Measurements from ENCODE around the gene SLC5A6. TPM values are rescaled to one million over a fixed set of nuclear protein-coding genes. Genes with fewer than 3 reads are reported as not detected.
A peak's percentile ranks its signal among the peaks of the same experiment; 100 is the strongest.

Gene SLC5A6
- total and polyA plus RNA-seq, 8 donors = 5.7 to 71.0 (median 21.4) TPM

DNA sequence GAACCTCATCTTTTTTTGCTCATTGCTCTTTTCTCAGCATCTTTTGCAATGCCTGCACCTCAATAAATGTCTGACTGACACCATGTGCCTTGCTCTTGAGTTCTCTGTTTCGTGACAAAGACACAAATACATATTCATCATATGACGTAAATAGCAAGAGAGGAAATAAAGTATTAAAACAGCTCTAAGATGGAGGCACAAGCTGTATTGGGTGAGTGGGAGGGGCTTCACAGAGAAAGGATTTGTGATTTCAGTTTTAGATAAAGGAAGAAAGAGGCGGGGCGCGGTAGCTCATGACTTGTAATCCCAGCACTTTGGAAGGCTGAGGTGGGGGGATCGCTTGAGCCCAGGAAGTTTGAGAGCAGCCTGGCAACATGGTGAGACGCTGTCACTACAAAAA lies 8.0 kb upstream of the SLC5A6 start:
- DNase-seq = no peak
- TF ChIP-seq, protein P1, sequence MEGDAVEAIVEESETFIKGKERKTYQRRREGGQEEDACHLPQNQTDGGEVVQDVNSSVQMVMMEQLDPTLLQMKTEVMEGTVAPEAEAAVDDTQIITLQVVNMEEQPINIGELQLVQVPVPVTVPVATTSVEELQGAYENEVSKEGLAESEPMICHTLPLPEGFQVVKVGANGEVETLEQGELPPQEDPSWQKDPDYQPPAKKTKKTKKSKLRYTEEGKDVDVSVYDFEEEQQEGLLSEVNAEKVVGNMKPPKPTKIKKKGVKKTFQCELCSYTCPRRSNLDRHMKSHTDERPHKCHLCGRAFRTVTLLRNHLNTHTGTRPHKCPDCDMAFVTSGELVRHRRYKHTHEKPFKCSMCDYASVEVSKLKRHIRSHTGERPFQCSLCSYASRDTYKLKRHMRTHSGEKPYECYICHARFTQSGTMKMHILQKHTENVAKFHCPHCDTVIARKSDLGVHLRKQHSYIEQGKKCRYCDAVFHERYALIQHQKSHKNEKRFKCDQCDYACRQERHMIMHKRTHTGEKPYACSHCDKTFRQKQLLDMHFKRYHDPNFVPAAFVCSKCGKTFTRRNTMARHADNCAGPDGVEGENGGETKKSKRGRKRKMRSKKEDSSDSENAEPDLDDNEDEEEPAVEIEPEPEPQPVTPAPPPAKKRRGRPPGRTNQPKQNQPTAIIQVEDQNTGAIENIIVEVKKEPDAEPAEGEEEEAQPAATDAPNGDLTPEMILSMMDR (IDR thresholded peaks at IDR 0.05) = no peak
- TF ChIP-seq POLR2A (IDR thresholded peaks at IDR 0.05) (no peak), EP300 (IDR thresholded peaks at IDR 0.05) (no peak), POLR2AphosphoS5 (IDR thresholded peaks at IDR 0.05) (no peak)
- 95 to 98% (median 97%) methylated on average over 7 of the region's 7 CpGs for WGBS, 5 donors

DNA sequence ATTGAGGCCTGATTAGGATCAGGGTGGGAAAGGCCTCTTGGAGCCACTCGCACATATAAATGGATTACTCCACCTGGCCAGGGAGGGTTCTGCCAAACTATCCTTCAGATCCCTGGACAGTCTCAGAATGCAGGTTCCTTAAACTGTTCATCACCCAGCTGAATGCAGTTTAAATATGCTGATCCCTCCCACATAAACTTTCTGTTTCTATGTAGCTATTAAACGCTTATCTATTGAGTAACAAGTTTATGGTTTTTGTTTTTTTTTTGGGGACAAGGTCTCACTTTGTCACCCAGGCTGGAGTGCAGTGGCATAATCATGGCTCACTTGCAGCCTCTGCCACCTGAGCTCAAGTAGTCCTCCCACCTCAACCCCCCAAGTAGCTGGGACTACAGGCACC lies 7.0 kb upstream of the SLC5A6 start:
- no peaks in the 10 kb centered on the region for H3K27me3 ChIP-seq
- DNase-seq = no peak
- peaks cover 17 to 57% (median 47%) of the 10 kb centered on the region in 4 donors for H3K36me3 ChIP-seq
- H3K4me1 ChIP-seq = peaks cover 0 to 25% (median 16%) of the 10 kb centered on the region in 4 donors
- 75 to 83% (median 82%) methylated on average over 2 of the region's 2 CpGs for WGBS, 5 donors
- H3K4me3 ChIP-seq = no peak overlapping the region
- no peaks in the 10 kb centered on the region for H3K9me3 ChIP-seq
- no peak for TF ChIP-seq POLR2AphosphoS5 (IDR thresholded peaks at IDR 0.05)
- TF ChIP-seq POLR2A (IDR thresholded peaks at IDR 0.05) = no peak
- no peak for TF ChIP-seq EP300 (IDR thresholded peaks at IDR 0.05)
- TF ChIP-seq, protein P1 (IDR thresholded peaks at IDR 0.05) = no peak
- H3K27ac ChIP-seq = no peak overlapping the region
- intact Hi-C loops (cut with DNase I; ENCODE audit: low total_unique reads) = no loop called here

More for the DNA sequence above, 8.0 kb upstream of the SLC5A6 start:
- intact Hi-C loops (cut with DNase I; ENCODE audit: low total_unique reads) = no loop called here
- Histone ChIP-seq H3K36me3 (peaks cover 26 to 61% (median 57%) of the 10 kb centered on the region in 4 donors), H3K9me3 (no peaks in the 10 kb centered on the region), H3K27ac (no peak overlapping the region), H3K4me3 (no peak overlapping the region), H3K27me3 (no peaks in the 10 kb centered on the region), H3K4me1 (peaks cover 0 to 24% (median 16%) of the 10 kb centered on the region in 4 donors)

DNA sequence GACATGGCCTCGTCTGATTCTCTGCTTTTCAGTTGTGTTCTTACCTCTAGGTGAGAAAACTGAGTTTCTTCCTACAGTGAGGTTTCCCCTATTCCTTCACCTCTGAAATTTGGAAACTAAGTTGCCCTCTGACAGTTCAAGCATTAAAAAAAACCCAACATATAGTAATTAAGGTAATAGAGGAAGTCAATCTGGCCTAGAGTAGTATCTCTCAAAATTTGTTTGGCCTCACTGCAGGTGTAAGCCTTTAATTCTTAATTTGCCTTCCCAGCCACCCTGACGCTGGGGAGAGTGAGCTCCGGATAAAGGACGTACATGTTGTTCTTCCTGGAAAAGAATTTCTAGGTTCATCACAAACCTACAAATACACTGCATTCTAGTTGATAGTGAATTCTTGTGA lies 6.5 kb upstream of the SLC5A6 start:
- Histone ChIP-seq H3K27me3 (no peaks in the 10 kb centered on the region), H3K4me3 (no peak overlapping the region), H3K36me3 (peaks cover 16 to 53% (median 43%) of the 10 kb centered on the region in 4 donors), H3K9me3 (no peaks in the 10 kb centered on the region), H3K4me1 (peaks cover 1 to 30% (median 18%) of the 10 kb centered on the region in 4 donors), H3K27ac (no peak overlapping the region)
- no peak for DNase-seq
- intact Hi-C loops (cut with DNase I; ENCODE audit: low total_unique reads) = no loop called here
- WGBS, 5 donors = 78 to 87% (median 81%) methylated on average over 4 of the region's 4 CpGs
- TF ChIP-seq EP300 (IDR thresholded peaks at IDR 0.05) = no peak
- TF ChIP-seq POLR2AphosphoS5 (IDR thresholded peaks at IDR 0.05) = no peak

DNA sequence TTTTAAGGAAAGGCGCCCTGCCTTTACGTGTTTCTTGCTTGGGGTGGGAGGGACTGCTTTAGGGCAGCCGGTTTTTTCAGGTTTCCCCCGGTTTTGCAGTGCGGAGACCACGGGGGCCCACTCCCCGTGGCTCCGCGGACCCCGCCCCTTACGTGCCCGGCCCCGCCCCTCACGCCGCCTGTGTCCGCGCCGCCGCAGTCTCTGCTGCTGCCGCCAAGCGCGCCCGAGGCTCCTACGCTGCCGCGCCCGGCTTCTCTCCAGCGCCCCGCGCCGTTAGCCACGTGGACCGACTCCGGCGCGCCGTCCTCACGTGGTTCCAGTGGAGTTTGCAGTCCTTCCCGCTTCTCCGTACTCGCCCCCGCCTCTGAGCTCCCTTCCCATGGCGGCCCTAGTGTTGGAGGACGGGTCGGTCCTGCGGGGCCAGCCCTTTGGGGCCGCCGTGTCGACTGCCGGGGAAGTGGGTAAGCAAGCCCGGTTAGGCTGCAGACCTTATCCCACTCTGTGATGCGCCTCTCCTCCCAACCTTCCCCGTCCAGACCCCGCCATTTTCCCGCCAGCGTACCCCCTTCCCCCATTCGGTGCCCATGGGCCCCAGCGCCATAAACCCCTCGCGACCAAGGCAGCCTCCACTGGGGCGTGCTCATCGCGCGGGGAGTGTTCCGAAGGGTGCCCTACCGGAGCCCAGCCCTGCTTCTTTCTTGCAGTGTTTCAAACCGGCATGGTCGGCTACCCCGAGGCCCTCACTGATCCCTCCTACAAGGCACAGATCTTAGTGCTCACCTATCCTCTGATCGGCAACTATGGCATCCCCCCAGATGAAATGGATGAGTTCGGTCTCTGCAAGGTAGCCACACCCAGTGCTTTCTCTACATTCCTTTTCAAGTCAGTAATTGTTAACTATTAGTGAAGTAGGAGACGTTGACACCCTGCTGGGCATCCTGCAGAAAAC lies 5.4 kb upstream of the SLC5A6 start, which contains the start of gene CAD:
CAD (plus strand) TSS at position 197 of the 949 bp plus-strand sequence; CDS start at position 380, 183 bp downstream.
- Histone ChIP-seq H3K36me3 (peaks cover 8 to 41% (median 31%) of the 10 kb centered on the region in 4 donors), H3K4me1 (peaks cover 10 to 39% (median 28%) of the 10 kb centered on the region in 4 donors), H3K4me3 (peak within 1 kb of the TSS; percentile 51 to 87 (median 66)), H3K27me3 (no peaks in the 10 kb centered on the region), H3K27ac (peak within 1 kb of the TSS in 4 of 5 donors; percentile 46 to 84 (median 72)), H3K9me3 (no peaks in the 10 kb centered on the region)
- intact Hi-C loops (cut with DNase I; ENCODE audit: low total_unique reads) = no loop called here
- TF ChIP-seq, protein P1 (IDR thresholded peaks at IDR 0.05) = peak in 3 of 7 experiments; percentile 14 to 48 (median 17)
- no peak for TF ChIP-seq POLR2A (IDR thresholded peaks at IDR 0.05)
- peak in 2 of 3 donors; percentile 53 to 90 for TF ChIP-seq POLR2AphosphoS5 (IDR thresholded peaks at IDR 0.05)
- WGBS, 5 donors = 0 to 2% (median 1%) methylated on average over 44 to 72 of the region's 72 CpGs
- DNase-seq = peak; percentile 86 to 96

Data from stomach (tissue), 9 donors.